HL-60/S4 (cell line): ENCODE data around the gene CALB2.
"Not testable (repeated sequence)": the region's sequence is repeated elsewhere in the genome, so short reads cannot be mapped to it uniquely, and the experiment has no call there.

ENCODE experiments used
- in situ Hi-C: fragments of 300-500 bp; cut with MboI; formaldehyde crosslinking; loops from 2 replicates; pipeline ENCODE4 v1.14.3; 2022; ENCODE audit warnings: low sequenced_read_pairs

The CALB2 gene

DNA sequence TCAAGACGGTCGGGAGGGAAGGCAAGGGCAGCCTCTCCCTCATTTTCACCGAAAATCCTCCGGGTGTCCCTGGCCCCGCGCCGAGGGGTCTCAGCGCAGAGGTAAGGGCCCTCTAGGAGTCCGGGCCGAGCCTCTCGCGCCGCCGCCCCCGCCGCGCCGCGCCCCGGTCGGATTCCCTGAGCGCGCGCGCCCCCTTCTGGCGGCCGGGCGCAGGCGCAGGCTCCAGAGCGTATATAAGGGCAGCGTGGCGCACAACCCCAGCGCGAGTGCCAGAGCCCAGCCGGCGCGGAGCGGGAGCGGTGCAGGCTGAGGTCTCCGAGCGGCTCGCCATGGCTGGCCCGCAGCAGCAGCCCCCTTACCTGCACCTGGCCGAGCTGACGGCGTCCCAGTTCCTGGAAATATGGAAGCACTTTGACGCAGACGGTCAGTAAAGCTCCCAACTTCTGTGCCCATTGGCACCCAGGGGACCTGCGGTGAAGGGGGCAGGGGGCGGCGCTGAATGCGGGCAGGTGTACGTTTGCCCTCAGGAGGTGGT is at the start of gene CALB2:
CALB2 (plus strand) TSS at position 260 of the 535 bp plus-strand sequence; CDS start at position 330, 70 bp downstream.
- in situ Hi-C loops = no loop called here

- in situ Hi-C loops = no loop called here
Measured at GRCh38 chr16:71311553-71312158, 46.9 kb upstream of the CALB2 start.

DNA sequence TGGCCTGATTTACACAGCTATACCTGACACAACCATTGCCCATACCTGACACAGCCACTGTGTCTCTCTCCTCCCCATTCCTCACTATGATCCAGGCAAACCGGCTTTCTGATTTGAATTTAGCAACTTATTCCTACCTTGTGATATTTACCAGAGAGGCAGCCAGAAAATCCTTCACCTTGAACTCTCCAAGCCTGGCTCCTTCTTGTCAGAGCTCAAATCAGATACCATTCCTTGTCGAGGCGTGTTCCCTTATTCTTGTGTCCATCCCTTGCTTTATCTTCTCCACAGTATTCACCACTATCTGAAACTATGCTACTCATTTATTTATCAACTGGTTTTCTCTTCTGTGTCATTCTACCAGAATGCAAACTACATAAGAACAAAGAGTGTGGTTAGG is 44.9 kb upstream of the CALB2 start:
- in situ Hi-C loops = not testable (repeated sequence)

- in situ Hi-C loops = no loop called here
Measured at GRCh38 chr16:71315269-71315668, 43.3 kb upstream of the CALB2 start.

DNA sequence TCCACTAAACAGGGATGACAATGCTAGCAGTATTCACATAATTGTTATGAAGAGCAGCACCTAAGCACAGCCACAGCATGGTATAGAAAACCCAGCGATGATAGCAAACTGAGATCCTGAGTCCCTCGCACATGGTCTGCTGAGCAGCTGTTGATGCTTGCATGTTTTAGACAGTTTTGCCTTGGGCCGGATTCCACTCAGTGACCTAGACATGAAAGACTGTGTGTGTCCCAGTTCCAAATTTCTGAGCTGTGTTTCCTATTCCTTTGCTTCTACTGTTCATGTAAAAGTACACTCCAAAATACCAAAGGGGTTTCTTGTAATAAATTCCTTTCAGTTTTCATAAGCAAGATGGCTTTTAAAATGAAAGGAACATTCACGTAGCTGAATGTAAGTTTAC is 38.5 kb upstream of the CALB2 start:
- in situ Hi-C loops = no loop called here

GRCh38 chr16:71327720-71328119 is 30.8 kb upstream of the CALB2 start:
- in situ Hi-C loops = no loop called here

- in situ Hi-C loops = no loop called here
Measured at GRCh38 chr16:71328151-71328550, 30.4 kb upstream of the CALB2 start.

GRCh38 chr16:71337631-71338030 is 20.9 kb upstream of the CALB2 start:
- in situ Hi-C loops = no loop called here

DNA sequence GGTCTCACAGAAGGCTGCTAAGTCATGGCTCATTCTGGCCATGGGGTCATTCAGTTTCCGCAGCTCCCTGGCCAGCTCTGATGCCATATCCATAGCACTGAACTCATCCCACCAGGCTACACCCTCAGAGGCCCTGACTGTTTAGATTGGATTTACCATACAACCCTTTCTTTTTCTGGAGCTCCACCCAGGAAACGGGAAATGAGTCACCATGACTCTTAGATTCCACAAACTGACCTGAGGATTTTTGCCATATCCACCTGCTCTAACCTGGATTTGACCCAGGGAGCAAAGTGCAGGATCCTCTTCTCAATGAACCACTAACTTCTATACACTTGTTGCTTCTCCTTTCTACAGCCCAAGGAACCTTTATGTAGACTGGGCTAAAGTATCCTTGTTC is 20.3 kb upstream of the CALB2 start:
- in situ Hi-C loops = no loop called here

DNA sequence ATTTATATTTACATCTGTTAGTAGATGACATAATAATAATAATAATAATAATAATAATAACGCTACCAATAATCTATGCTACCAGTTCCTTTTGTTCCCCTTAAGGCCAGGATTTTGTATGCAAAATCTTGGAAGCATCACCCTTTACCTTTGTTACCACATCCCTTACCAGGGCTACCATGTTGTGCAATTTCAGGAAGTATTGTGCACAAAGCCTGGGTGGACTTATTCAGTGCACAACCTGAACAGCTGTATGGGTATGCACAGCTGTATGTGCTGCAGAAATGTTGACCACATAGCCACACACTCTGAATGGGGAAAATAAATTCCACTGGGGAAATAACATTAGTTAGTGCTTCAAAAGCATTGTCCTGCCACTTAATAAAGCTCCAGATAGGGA is 19.9 kb upstream of the CALB2 start:
- in situ Hi-C loops = no loop called here

DNA sequence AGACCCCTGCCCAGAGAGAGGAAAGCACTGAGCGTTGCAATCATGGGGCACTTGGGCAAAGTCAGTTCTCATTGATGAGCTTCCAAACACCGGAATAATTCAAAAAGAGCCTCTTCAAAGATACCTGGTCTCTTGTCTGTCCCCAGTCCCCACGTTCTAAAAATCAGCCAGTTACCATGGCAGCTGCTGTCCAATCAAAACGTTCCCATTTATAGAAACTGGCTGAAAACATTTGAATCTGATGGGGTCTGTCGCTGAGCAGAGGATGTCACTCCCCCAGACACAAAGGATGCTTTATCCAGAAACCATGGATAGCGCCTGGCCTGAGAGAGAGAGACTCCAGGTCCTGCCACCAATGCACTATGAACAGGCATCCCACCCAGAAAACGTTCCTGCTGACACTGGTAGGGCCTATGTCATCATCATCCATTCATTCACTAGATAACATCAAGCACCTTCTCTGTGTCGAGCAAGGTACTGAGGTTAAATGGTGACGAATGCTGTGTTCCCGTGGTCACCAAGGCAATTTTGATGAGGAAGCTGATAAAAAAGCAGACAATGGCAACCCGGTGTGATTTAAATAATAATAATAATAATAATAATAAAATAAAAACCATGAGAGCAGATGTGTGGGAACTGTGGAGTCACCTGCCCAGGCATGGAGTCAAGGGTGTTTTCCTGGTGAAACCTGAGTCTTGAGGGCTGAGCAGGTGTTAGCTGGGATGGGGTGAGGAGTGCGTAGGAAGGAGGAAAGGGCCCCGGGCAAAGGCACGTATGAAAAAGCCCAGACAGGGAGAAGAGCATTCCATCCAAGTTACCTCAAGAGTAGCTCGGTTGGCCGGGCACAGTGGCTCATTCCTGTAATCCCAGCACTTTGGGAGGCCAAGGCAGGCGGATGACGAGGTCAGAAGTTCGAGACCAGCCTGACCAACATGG is 19.0 kb upstream of the CALB2 start:
- in situ Hi-C loops = no loop called here

DNA sequence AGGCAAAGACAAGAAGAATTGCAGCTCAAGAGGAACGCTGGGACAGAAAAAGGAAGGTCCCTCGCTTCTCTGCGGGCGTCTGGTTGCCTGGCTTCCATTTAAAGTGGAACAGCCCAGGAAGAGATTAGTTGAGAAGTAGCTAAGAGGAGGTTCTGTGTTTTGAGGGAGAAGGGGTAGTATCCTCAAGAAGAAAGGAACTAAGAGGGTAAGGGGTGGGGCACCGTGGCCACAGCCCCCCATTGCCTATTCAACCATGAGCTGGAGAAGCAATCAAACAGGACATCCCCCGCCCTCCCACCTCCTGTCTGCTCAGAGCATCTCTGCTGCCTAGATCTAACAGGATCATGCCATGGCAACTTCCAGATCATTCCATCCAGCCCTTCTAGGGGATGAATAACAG is 18.1 kb upstream of the CALB2 start:
- in situ Hi-C loops = no loop called here

DNA sequence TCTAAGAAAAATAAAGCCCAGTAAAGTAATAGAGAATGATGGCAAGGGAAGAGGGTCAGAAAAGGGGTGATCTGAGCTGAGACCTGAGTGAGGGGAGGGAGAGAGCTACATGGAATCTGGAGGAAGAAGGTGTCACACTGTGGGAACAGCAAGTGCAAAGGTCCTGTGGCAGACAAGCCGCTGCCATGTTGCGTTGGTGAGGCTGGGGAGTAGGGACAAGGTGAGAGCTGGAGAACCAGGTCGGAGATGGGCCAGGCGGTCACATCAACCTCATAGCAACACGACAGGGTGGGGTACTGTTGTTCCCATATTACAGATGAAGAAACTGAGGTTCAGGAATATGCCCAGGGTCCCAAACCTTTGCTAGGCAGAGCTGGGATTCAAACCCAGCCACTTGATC is 16.6 kb upstream of the CALB2 start:
- in situ Hi-C loops = no loop called here

- in situ Hi-C loops = no loop called here
Measured at GRCh38 chr16:71343078-71343477, 15.4 kb upstream of the CALB2 start.

DNA sequence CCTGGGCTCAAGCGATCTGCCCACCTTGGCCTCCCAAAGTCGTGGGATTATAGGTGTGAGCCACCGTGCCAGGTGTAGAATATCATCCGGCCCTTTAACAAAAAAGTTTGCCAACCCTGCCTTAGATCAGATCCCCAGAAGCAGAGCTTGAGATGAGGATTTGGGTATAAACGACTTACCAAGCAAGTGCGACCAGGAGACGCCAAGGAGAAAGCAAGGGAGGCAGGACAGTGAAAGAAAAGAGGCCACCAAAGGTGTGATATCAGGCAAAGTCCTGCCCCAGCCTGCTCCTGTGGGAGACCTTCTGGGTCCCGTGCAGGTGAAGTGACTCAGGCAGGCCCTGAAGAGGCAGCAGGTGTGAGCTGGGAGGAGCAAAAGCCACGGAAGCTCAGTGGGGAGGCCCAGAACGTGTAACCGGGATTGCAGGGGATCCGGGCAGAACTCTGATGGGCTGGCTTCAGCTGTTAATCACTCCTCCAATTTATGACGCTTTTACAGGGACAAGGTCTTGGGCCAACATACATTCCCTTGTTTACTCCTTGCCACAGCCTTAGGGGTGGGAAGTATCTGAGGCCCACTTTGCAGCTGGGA is 14.1 kb upstream of the CALB2 start:
- in situ Hi-C loops = no loop called here

GRCh38 chr16:71345031-71345430 is 13.5 kb upstream of the CALB2 start:
- in situ Hi-C loops = no loop called here

DNA sequence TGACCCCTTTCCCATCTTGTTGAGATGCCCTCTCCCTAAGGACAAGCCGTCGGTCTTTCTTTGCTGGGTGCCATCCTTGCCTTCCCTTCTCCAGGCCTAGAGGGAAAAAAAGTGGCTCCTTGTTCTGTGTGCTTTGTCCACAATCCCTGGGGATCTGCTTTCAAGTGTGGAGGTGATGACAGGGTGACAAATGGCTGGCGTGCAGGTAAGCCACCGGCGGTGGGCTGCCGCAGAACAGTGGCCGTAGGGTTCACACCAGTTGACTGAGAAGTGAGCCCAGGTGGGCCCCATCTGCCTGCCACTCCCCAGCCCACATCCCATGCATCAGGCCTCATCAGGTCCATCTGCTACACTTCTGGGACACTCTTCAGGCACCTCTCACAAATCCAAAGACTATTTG is 11.4 kb upstream of the CALB2 start:
- in situ Hi-C loops = no loop called here

DNA sequence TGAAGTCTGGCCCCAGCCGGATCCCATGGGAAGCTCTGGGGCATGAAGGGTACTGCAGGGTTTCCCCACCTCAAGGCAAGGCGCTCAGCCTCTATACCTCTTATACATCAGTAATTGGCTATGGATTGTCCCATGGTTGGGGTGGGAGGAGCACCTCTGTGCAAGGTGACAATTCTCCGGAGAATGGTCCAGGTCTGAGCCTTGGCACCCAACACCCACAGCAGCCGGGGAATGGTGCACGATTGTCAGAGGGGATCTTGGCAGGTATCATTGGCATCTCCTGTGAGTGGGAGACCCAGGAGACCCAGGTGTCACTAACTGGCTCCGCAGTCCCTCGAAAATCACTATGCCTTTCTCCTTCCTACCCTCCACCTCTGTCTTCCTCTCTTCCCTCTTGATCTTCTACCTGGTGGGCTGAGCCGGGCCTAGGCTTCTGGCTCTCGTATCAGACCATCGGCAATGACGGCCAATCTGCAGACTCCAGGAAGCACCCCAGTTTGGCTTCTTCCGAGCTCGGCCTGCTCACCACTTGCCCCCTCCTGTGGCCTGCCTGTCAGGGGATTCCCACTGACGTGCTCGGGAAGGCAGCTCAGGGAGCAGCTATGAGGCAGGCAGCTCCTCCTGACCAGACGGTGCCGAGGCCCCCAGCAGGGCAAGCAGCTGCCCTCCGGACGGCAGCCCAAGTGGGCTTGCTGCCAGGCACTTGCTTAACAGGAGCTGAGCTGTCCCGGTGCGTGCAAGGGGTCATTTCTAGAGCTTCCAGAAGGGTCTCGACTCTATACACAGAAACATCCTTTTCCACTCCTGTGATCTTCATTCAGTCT is 10.0 kb upstream of the CALB2 start:
- in situ Hi-C loops = no loop called here

DNA sequence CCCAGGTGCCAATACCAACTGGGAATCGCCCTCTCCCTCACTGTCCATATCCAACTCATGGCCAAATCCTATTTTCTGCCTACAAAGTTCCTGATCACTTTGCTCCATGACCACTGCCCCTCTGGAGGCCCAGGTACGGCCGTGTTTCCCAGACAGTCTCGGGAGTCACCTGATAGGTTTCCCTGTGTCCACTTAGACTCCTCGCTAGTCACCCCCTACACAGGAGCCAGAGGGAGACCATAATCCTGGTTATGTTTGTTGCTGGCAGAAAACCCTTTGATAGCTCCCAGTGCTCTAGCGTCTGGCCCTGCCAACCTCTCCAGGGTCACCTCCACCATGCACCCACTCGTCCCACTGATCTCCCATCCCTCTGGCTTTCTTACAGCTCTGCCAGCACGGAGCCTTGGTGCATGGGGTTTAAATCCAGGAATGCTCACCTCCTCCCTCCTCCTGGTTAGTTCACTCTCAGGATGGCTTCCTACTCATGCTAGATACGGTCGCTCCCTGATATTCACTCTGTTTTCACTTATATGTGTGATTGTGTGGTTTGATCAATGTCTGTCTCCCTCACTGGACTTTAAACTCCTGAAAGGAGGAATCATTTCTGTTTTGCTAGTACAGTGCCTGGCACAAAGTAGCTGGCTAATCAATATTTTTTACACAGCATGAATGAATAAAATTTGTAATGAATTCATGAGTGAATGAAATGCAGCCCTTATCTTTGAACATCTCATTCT is 7.5 kb upstream of the CALB2 start:
- in situ Hi-C loops = no loop called here

DNA sequence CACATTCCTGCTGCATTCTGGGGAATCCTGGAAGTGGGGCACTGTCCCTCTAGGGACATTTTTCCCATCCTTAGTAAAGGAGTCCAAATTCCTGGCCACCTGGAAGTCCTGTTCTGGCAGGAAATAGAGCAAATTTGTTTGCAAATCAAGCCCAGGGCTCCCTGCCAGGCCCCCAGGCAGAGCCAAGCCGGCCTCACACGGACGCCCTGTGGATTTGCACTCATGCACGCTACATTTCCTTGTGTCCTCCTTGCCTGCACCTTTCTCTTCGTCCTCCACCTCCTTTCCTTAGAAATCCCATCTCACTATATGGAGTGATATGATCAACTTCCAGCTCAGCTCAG is 7.0 kb upstream of the CALB2 start:
- in situ Hi-C loops = no loop called here
